Measurements from ENCODE around the gene SLC9A5.

GRCh38 chr16:67233596-67233995 is 15.2 kb upstream of the SLC9A5 start:
- no peak for TF ChIP-seq CTCF (IDR thresholded peaks at IDR 0.05)
- no peak for TF ChIP-seq POLR2A (IDR thresholded peaks at IDR 0.05)
- no peak for TF ChIP-seq EP300 (IDR thresholded peaks at IDR 0.05)
